PFSK-1 (cell line): ENCODE results near the gene ARSJ.

ENCODE experiments used
- FOXP2 ChIP-seq: optimal IDR thresholded peaks from 2 replicates; pipeline ENCODE3; 2011; ENCODE audit warnings: borderline replicate concordance, control low read depth, inconsistent platforms; ENCODE audit not compliant: insufficient read depth; ENCODE audit errors: extremely low read length, extremely low read depth
- POLR2AphosphoS5 ChIP-seq: IDR thresholded peaks from 2 replicates; pipeline ENCODE4 v1.6.1; 2012; ENCODE audit warnings: low read depth, mild to moderate bottlenecking, control low read depth, low read length, moderate library complexity
- REST ChIP-seq, 2 experiments: IDR thresholded peaks; 2 replicates each; pipeline versions ENCODE4 v1.6.1 to v1.8.0; 2011 to 2012; ENCODE audit warnings: low read depth in 2 of 2, low read length in 2 of 2, control low read depth in 1 of 2, inconsistent platforms in 1 of 2, mild to moderate bottlenecking in 1 of 2, moderate library complexity in 1 of 2; ENCODE audit not compliant: insufficient read depth in 1 of 2
- SIN3A ChIP-seq: IDR thresholded peaks from 2 replicates; pipeline ENCODE4 v1.6.1; 2012; ENCODE audit warnings: mild to moderate bottlenecking, low read length, moderate library complexity, borderline replicate concordance; ENCODE audit not compliant: insufficient read depth
- TAF1 ChIP-seq: IDR thresholded peaks from 2 replicates; pipeline ENCODE4 v1.6.1; 2012; ENCODE audit warnings: low read length, control low read depth, borderline replicate concordance; ENCODE audit not compliant: insufficient read depth

DNA sequence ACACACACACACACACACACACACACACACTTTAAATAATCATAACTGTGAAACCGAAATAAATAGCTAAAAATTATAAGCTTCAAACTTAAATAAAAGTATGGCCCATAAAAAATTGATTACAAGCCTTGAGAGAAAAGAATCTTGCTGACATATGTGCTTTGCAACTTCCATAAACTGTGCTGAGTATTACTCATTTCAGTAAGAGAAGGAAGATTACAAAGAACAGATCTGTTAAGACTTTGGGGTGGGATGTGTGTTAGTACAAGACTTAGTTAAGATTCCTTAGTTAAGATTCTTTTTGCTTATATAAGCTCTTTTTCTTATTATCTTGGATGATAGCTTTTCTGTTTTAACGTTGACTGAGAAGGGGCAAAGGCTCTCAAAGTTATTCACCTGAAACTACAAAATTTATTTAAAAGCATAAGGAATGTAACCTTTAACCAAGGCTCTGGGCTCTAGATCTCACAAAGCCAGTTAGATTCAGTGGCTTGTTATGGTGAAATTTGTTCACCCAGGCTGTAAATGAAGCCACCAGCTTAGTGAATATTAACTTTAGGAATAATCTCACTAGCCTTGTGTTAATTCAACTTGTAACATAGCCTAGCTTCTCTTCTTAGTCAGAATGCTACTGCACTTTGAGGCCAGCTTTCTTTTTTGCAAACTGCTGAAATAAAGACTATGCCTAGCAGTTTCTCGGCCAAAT, 58.2 kb downstream of the ARSJ start:
- no peak for TF ChIP-seq POLR2AphosphoS5
- no peak for TF ChIP-seq TAF1
- TF ChIP-seq REST (IDR thresholded peaks at IDR 0.05; ENCODE audit: insufficient read depth in 1 of 2, low read depth in 2 of 2, low read length in 2 of 2), result no peak
- TF ChIP-seq SIN3A, result no peak
- TF ChIP-seq FOXP2, result no peak
